Left ventricle myocardium inferior (tissue), 1 donor: ENCODE data around the gene PRRC2A. TPM values are rescaled to one million over a fixed set of nuclear protein-coding genes. Genes with fewer than 3 reads are reported as not detected.

Source experiments
- DNase-seq: peaks from one replicate; pipeline ENCODE4 v3.0.0-alpha.2; 2020
- H3K27ac ChIP-seq: fragments of 200-600 bp; replicated peaks from 2 replicates; pipeline ENCODE4 v1.8.0; 2021
- H3K27me3 ChIP-seq: fragments of 200-600 bp; 2 replicates; pipeline ENCODE4 v1.8.0; 2021; ENCODE audit warnings: low read depth
- H3K36me3 ChIP-seq: fragments of 200-600 bp; 2 replicates; pipeline ENCODE4 v1.8.0; 2021
- H3K4me1 ChIP-seq: fragments of 200-600 bp; 2 replicates; pipeline ENCODE4 v1.8.0; 2021
- H3K4me3 ChIP-seq: fragments of 200-600 bp; 2 replicates; pipeline ENCODE4 v1.8.0; 2021; ENCODE audit warnings: mild to moderate bottlenecking, moderate library complexity
- H3K9me3 ChIP-seq: fragments of 200-600 bp; replicated peaks from 2 replicates; pipeline ENCODE4 v1.8.0; 2021
- intact Hi-C: fragments of 100-400 bp; cut with micrococcal nuclease; formaldehyde crosslinking; loops from one replicate; pipeline ENCODE4 v1.11.0; 2022
- total RNA-seq: library from RNA; stranded (reverse); fragmentation: NEBNext Ultra II Directional; extraction: Animal tissue kit (Norgen Biotek cat#: 25700); gene quantifications from one replicate; pipeline ENCODE4 v1.2.1, GENCODE V29; 2021
- TF ChIP-seq, protein P1 (sequence below): fragments of 200-600 bp; IDR thresholded peaks from 2 replicates; pipeline ENCODE4 v1.8.0; 2021; ENCODE audit warnings: antibody characterized with exemption, mild to moderate bottlenecking, borderline replicate concordance
- donor health status: DM: no; HTN: yes; CAD: no; lungs with severe emphysema.

PRRC2A gene
- total RNA-seq, 1 donor from 2014 or later, result 82.4 TPM

DNA sequence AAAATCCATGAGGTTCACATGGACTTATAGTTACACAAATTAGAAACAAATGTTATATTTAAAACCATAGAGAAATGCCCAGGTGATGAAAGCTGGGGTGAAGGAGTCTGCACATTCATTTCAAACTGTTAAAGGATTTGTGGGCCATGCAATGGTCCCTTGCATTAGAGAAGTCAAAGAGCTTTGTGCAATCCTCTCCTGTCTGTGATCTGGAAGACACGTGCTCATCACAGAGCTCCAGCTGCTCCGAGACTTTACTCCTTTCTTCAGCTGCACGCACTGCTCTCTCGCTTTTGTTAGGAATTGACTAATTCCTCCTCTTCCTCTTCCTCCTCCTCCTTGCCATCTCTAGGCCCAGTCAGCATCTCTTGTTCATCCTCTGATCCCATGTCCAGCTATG is 9.5 kb upstream of the PRRC2A start:
- no peak overlapping the region for H3K27ac ChIP-seq
- no peaks in the 10 kb centered on the region for H3K27me3 ChIP-seq
- no peaks in the 10 kb centered on the region for H3K9me3 ChIP-seq
- no peak for DNase-seq
- H3K4me3 ChIP-seq, result no peak overlapping the region
- no peaks in the 10 kb centered on the region for H3K36me3 ChIP-seq
- no peaks in the 10 kb centered on the region for H3K4me1 ChIP-seq
- TF ChIP-seq, protein P1, sequence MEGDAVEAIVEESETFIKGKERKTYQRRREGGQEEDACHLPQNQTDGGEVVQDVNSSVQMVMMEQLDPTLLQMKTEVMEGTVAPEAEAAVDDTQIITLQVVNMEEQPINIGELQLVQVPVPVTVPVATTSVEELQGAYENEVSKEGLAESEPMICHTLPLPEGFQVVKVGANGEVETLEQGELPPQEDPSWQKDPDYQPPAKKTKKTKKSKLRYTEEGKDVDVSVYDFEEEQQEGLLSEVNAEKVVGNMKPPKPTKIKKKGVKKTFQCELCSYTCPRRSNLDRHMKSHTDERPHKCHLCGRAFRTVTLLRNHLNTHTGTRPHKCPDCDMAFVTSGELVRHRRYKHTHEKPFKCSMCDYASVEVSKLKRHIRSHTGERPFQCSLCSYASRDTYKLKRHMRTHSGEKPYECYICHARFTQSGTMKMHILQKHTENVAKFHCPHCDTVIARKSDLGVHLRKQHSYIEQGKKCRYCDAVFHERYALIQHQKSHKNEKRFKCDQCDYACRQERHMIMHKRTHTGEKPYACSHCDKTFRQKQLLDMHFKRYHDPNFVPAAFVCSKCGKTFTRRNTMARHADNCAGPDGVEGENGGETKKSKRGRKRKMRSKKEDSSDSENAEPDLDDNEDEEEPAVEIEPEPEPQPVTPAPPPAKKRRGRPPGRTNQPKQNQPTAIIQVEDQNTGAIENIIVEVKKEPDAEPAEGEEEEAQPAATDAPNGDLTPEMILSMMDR, result no peak
- intact Hi-C loops, result no loop called here

DNA sequence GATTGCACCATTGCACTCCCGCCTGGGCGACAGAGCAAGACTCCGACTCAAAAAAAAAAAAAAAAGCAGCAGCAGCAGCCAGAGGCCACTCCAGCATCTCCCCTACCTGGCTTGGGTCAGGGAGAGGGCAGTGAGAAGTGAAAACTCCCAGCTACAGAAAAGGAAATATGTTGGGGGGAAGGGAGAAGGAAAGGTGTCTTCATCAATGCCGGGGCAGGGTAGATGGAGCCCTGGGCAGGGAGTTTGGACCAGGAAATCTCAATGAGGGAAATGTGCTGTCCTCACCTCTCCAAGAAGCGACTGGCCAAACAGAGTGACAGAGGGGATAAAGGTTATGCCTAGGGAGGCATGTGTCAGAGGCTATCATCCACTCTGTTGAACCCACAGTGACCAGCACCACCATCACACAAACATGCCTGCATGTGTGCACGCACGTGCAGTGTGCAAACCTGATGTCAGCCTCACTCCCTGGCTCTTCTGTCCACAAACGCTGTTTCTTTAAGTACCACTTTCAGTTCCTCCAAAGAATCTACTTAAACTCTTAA is 6.4 kb upstream of the PRRC2A start:
- no peaks in the 10 kb centered on the region for H3K27me3 ChIP-seq

DNA sequence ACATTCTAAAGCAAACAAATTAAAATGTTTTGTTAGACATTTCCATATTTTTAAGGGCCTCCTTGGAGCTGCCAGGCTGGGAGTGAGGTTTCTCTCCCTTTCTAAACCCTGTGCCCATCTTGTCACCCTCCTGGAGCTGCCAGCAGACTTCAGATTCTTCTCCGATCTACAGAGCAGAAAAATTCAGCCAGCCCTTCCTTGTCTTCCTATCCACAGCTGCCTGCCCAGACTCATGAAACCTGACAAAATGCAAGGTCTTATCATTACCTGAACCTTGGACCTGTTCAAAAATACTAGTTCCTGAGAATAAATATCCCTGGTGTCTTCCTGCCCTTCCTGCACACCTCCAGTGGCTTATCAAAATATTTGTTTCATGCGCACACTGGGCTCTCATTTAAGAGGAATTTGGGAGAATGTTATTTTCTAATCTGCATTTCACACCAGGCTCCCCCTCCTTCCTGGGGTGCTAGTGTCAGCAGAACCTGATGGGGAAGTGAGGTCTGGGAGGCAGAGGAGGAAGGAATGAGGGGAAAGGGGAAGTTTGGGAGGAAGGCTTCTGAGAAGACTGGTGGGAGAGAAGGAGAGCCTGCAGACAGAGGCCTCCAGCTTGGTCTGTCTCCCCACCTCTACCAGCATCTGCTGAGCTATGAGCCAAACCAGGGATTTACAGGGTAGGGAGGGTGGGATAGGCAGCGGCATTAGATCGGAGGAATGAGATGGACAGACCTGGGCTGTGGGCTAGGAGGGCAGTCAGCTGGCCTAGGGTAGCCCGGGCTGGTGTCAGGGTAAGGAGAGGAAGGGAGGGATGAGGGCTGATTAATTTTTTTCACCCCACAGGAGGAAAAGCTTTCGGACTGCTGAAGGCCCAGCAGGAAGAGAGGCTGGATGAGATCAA is 5.6 kb upstream of the PRRC2A start, which contains the start of gene AIF1:
AIF1 (plus strand) TSS at position 551 of the 895 bp plus-strand sequence; CDS start at position 647, 96 bp downstream.
- TF ChIP-seq, protein P1, result no peak
- peak within 1 kb of the TSS; percentile 42 for H3K27ac ChIP-seq
- no peaks in the 10 kb centered on the region for H3K9me3 ChIP-seq
- no peaks in the 10 kb centered on the region for H3K27me3 ChIP-seq
- DNase-seq, result no peak
- peaks cover 6% of the 10 kb centered on the region for H3K4me1 ChIP-seq
- intact Hi-C loops, result no loop called here
- peak within 1 kb of the TSS; percentile 44 for H3K4me3 ChIP-seq
- no peaks in the 10 kb centered on the region for H3K36me3 ChIP-seq

More for the DNA sequence above, 6.4 kb upstream of the PRRC2A start:
- intact Hi-C loops, result no loop called here
- TF ChIP-seq, protein P1, result no peak
- Histone ChIP-seq H3K27ac (peak overlapping the region; percentile 42), H3K9me3 (no peaks in the 10 kb centered on the region), H3K4me3 (no peak overlapping the region), H3K4me1 (peaks cover under 1% of the 10 kb centered on the region), H3K36me3 (no peaks in the 10 kb centered on the region)
- DNase-seq, result no peak

DNA sequence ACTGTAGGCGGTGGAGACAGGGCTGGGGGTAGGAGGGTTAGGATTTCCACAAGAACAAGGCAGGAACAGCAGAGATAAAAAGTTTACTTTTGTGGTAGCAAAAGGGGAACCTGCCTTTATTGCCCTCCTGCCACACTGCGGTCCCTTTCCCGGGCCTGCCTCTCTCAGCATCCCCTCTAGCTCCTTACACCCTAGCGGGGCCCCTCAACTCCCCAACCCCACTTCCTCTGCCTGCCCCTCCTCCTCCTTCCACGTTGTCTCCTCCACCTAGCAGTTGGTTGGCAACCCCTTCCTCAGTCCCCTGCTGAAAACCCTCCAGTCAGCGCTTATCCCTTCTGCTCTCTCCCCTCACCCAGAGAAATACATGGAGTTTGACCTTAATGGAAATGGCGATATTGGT is 4.8 kb upstream of the PRRC2A start:
- TF ChIP-seq, protein P1, result no peak

DNA sequence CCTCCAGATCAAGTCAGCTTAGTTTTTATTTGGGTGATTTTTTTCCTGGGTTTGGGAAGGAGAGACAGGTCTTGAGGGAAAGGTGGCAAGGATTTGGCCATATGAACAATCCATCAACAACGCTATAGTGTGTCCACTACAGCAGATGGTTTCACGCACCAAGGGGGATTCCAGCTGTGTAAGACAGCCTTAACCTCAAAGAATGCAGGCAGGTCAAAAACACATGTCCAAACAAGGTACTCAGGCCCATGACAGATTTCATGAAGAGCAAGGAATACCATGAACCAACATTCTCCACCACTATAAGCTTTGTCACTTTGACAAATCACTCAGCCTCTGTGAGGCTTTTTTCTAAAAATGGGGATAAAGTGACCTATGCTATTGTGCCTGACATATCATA is 3.5 kb upstream of the PRRC2A start:
- H3K27me3 ChIP-seq, result no peaks in the 10 kb centered on the region
- H3K4me1 ChIP-seq, result peaks cover 20% of the 10 kb centered on the region
- H3K36me3 ChIP-seq, result no peaks in the 10 kb centered on the region
- TF ChIP-seq, protein P1, result no peak
- no peak overlapping the region for H3K4me3 ChIP-seq
- no peak for DNase-seq
- H3K27ac ChIP-seq, result no peak overlapping the region
- H3K9me3 ChIP-seq, result no peaks in the 10 kb centered on the region
- intact Hi-C loops, result no loop called here

More for the DNA sequence above, 4.8 kb upstream of the PRRC2A start:
- Histone ChIP-seq H3K4me3 (peak overlapping the region; percentile 44), H3K9me3 (no peaks in the 10 kb centered on the region), H3K27me3 (no peaks in the 10 kb centered on the region), H3K27ac (peak overlapping the region; percentile 33), H3K36me3 (no peaks in the 10 kb centered on the region), H3K4me1 (peaks cover 8% of the 10 kb centered on the region)
- intact Hi-C loops, result no loop called here
- no peak for DNase-seq
